Naive thymus-derived CD4-positive, alpha-beta T cell (primary cell): ENCODE data around the gene NKX2-2. TPM values are rescaled to one million over a fixed set of nuclear protein-coding genes. Genes with fewer than 3 reads are reported as not detected.

Experiments used
- ATAC-seq: fragments of 150-1000 bp; cut with Tn5 transposase; 2 replicates; pipeline ENCODE4 v1.10.0; 2021; ENCODE audit warnings: mild to moderate bottlenecking, moderate library complexity
- CTCF ChIA-PET: fragments of 350-600 bp; sonication (Branson Sonifier 250); formaldehyde crosslinking; loops from one replicate; lab custom pipeline; 2021; ENCODE audit warnings: antibody characterized with exemption; lab: Charles Lee
- POLR2A ChIA-PET: fragments of 350-600 bp; sonication (Branson Sonifier 250); formaldehyde crosslinking; loops from one replicate; lab custom pipeline; 2021; ENCODE audit warnings: antibody characterized with exemption, inconsistent platforms; lab: Charles Lee
- DNase-seq, 9 donors: peaks; one replicate each; pipeline versions ENCODE4 v3.0.0 to v3.0.0-alpha.2; 2020 to 2022; ENCODE audit warnings: mixed read lengths in 1 of 9
- H3K27ac ChIP-seq: one replicate; pipeline ENCODE4 v1.7.0; 2013; ENCODE audit warnings: mild to moderate bottlenecking, low read depth, low read length, moderate library complexity
- H3K27me3 ChIP-seq, 2 donors: one replicate each; pipeline ENCODE4 v1.7.0; 2013; ENCODE audit warnings: low read length in 2 of 2, mild to moderate bottlenecking in 2 of 2, moderate library complexity in 2 of 2; ENCODE audit not compliant: control insufficient read depth in 2 of 2, insufficient read depth in 2 of 2
- H3K36me3 ChIP-seq, 3 experiments: 1 replicate in 2 of 3; 2 replicates in 1 of 3; pipeline ENCODE4 v1.7.0; 2013; ENCODE audit warnings: low read length in 3 of 3, mild to moderate bottlenecking in 3 of 3, moderate library complexity in 1 of 3; ENCODE audit not compliant: insufficient read depth in 3 of 3, control insufficient read depth in 2 of 3
- H3K4me1 ChIP-seq, 2 donors: one replicate each; pipeline ENCODE4 v1.7.0; 2013; ENCODE audit warnings: low read length in 2 of 2, mild to moderate bottlenecking in 2 of 2, moderate library complexity in 1 of 2; ENCODE audit not compliant: control insufficient read depth in 2 of 2, insufficient read depth in 2 of 2
- H3K4me3 ChIP-seq: 2 replicates; pipeline ENCODE4 v1.7.0; 2013; ENCODE audit warnings: mild to moderate bottlenecking, low read length
- H3K9me3 ChIP-seq, 3 experiments: 1 replicate in 2 of 3; 2 replicates in 1 of 3; pipeline ENCODE4 v1.7.0; 2013; ENCODE audit warnings: low read length in 3 of 3; ENCODE audit not compliant: control insufficient read depth in 2 of 3
- H3K27ac Mint-ChIP-seq, 9 donors: one replicate each; pipeline ENCODE4 v1.8.0; 2020 to 2022; ENCODE audit warnings: mixed read lengths in 9 of 9, mild to moderate bottlenecking in 8 of 9, moderate library complexity in 5 of 9, inconsistent platforms in 2 of 9
- H3K27me3 Mint-ChIP-seq, 5 donors: one replicate each; pipeline ENCODE4 v1.8.0; 2021 to 2022; ENCODE audit warnings: mixed read lengths in 5 of 5, mild to moderate bottlenecking in 1 of 5
- H3K36me3 Mint-ChIP-seq, 5 donors: one replicate each; pipeline ENCODE4 v1.8.0; 2020 to 2022; ENCODE audit warnings: mixed read lengths in 5 of 5, mild to moderate bottlenecking in 3 of 5, inconsistent platforms in 1 of 5
- H3K4me1 Mint-ChIP-seq, 7 donors: one replicate each; pipeline ENCODE4 v1.8.0; 2020 to 2022; ENCODE audit warnings: mixed read lengths in 7 of 7, mild to moderate bottlenecking in 3 of 7, inconsistent platforms in 1 of 7
- H3K4me3 Mint-ChIP-seq, 10 donors: one replicate each; pipeline ENCODE4 v1.8.0; 2020 to 2022; ENCODE audit warnings: mild to moderate bottlenecking in 10 of 10, mixed read lengths in 10 of 10, moderate library complexity in 6 of 10, inconsistent platforms in 2 of 10
- H3K9me3 Mint-ChIP-seq, 11 donors: one replicate each; pipeline ENCODE4 v1.8.0; 2020 to 2022; ENCODE audit warnings: mixed read lengths in 11 of 11, mild to moderate bottlenecking in 4 of 11, inconsistent platforms in 1 of 11, moderate library complexity in 1 of 11
- intact Hi-C, 2 donors: fragments of 100-400 bp; cut with micrococcal nuclease; formaldehyde crosslinking; loops; one replicate each; pipeline ENCODE4 v1.15.1; 2023
- polyA plus RNA-seq, 2 donors: library from polyadenylated mRNA; unstranded; fragments of 300-500 nt; fragmentation: Illumina TruSeq; gene quantifications; one replicate each; pipeline ENCODE4 v1.2.3, GENCODE V29; 2021
- total RNA-seq, 6 experiments: library from RNA in 5 of 6; stranded (reverse) in 5 of 6; gene quantifications; 1 replicate in 5 of 6; 2 replicates in 1 of 6; pipeline ENCODE4 v1.2.3 and lab custom pipeline; 2021 to 2026

Gene NKX2-2
- total and polyA plus RNA-seq, 7 experiments from 2014 or later = not detected

DNA sequence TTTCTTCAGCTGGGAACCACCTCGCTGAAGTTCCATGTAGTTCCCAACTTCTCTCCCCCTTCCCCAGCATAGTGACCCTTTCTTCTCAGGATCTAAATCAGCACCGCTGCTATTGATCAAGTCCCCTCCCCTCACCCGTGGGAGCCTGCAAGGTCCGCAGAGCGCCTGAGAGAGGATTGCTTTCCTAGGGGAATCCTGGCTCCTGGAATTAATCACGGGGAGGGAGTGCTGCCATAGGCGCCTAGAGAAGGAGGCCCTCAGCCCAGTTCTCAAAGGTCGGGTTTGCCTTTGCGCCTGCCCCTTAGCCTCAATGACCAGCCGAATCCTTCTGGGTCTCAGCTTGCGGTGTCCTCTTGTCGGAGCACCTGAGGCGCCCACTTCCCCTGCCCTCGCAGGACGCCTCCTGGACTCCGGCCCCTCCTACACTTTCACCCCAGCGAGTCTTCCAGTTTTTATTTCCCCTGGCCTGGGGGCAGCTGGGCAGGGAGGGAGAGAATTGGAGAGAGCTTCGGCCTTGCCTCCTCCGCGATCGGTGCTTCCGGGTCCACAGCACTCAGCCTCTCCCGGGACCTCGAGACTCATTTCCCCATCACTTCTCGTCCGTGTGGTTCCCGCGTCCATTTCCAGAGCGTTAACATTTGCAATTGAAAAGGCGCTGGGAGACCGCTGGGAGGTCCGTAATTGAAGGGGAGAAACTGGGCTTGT lies 3.1 kb upstream of the NKX2-2 start:
- Histone ChIP-seq H3K36me3 (no peaks in the 10 kb centered on the region), H3K4me1 (peaks cover 0 to 31% of the 10 kb centered on the region in 2 donors), H3K27ac (no peak overlapping the region), H3K9me3 (no peaks in the 10 kb centered on the region), H3K4me3 (no peak overlapping the region), H3K27me3 (peaks cover 0 to 45% of the 10 kb centered on the region in 2 donors)
- intact Hi-C loops = no loop called here
- no peak for ATAC-seq
- peaks cover 0 to 2% (median 0%) of the 10 kb centered on the region in 11 donors for H3K9me3 Mint-ChIP-seq
- peaks cover 60 to 92% (median 75%) of the 10 kb centered on the region in 5 donors for H3K27me3 Mint-ChIP-seq
- peak overlapping the region in 7 of 10 donors; percentile 32 to 74 (median 58) for H3K4me3 Mint-ChIP-seq
- ChIA-PET POLR2A (interaction anchor here (1.2 kb wide), 1 partner anchor 39 kb away, joined by 4 read pairs; no protein-coding TSS in a partner anchor), CTCF (interaction anchor here (2.8 kb wide), 1 partner anchor 10 kb away, joined by 7 read pairs; no protein-coding TSS in a partner anchor)
- peaks cover 0 to 3% (median 0%) of the 10 kb centered on the region in 5 donors for H3K36me3 Mint-ChIP-seq
- H3K4me1 Mint-ChIP-seq = peaks cover 16 to 70% (median 56%) of the 10 kb centered on the region in 7 donors
- peak overlapping the region in 2 of 9 donors; percentile 40 to 49 for H3K27ac Mint-ChIP-seq
- DNase-seq = no peak

DNA sequence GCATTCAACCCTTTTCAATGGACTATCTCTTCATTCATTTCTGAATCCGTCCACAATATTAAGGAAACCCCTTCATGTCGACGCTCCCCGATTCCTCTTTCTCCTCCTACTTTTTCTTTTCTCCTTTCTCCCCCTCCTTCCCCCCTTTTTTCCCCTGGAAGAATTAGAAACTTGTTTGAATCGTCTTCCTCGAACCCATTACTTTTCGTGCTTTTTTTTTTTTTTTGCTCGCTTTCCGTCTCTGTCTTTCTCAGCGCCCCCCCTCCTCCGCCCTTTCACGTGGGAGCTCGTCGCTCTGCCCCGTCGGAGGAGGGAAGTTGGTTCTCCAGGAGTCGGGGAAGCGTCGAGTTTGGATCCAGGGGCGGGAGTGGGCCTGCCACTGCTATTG lies 2.3 kb upstream of the NKX2-2 start:
- peaks cover 0 to 43% of the 10 kb centered on the region in 2 donors for H3K27me3 ChIP-seq
- no peaks in the 10 kb centered on the region for H3K36me3 ChIP-seq
- peaks cover 0 to 2% (median 0%) of the 10 kb centered on the region in 11 donors for H3K9me3 Mint-ChIP-seq
- peak overlapping the region in 9 of 10 donors; percentile 1 to 74 (median 35) for H3K4me3 Mint-ChIP-seq
- ChIA-PET CTCF (interaction anchor here (2.8 kb wide), 1 partner anchor 9 kb away, joined by 7 read pairs; no protein-coding TSS in a partner anchor), POLR2A (interaction anchor here (0.7 kb wide), 1 partner anchor 8 kb away, joined by 4 read pairs; no protein-coding TSS in a partner anchor)
- no peak for DNase-seq
- peak overlapping the region in 1 of 9 donors; percentile 74 for H3K27ac Mint-ChIP-seq
- peaks cover 60 to 93% (median 76%) of the 10 kb centered on the region in 5 donors for H3K27me3 Mint-ChIP-seq
- intact Hi-C loops = no loop called here
- no peak for ATAC-seq
- H3K9me3 ChIP-seq = no peaks in the 10 kb centered on the region
- H3K27ac ChIP-seq = no peak overlapping the region
- H3K4me3 ChIP-seq = no peak overlapping the region
- H3K4me1 ChIP-seq = peaks cover 0 to 31% of the 10 kb centered on the region in 2 donors
- H3K4me1 Mint-ChIP-seq = peaks cover 17 to 74% (median 58%) of the 10 kb centered on the region in 7 donors
- peaks cover 0 to 3% (median 0%) of the 10 kb centered on the region in 5 donors for H3K36me3 Mint-ChIP-seq

DNA sequence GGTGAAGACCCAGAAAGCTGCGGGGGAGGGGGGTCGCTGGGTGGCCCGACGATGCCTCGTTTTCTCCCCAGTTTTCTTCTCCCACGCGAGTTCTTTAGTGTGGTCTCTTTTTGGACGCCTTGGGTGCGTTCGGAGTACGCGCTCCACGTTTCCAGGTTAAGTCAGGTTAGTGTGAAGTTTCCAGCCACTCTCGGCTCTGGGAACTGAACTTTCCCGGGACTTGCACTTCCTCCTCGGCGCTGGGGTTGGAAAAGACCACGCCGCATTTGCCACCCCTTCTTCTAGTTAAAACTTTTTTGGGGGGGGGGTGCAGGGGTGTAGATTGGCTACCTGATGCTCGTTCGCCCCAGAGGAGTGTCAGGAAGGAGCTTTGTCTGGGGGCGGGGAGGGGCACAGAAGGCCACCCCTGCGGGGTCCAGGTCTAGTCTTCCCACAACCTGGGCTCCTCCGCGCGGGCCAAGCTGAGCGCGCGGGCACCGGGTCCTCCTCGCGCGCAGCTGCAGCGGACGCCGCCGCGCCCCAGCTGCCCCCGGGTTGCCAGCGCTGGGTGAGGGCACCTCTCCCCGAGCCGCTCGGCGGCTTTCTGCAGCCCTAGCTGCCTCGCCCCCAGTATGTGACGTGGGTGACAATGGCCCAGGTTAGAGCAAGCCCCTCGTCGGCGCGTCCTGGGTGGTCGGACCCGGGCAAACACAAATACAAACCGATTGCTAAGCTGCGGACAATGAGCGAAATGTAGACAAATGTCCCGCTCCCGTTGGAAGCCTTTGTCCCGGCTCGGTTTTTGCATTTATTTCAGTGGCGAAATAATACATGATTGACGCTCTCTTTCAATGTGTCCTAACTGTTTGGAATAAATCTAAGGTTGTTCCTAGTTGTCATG lies 1.7 kb upstream of the NKX2-2 start:
- no peaks in the 10 kb centered on the region for H3K36me3 ChIP-seq
- Mint-ChIP-seq H3K27ac (peak overlapping the region in 1 of 9 donors; percentile 74), H3K4me3 (peak overlapping the region in 9 of 10 donors; percentile 1 to 85 (median 61)), H3K36me3 (peaks cover 0 to 3% (median 0%) of the 10 kb centered on the region in 5 donors), H3K4me1 (peaks cover 15 to 73% (median 55%) of the 10 kb centered on the region in 7 donors), H3K9me3 (peaks cover 0 to 2% (median 0%) of the 10 kb centered on the region in 11 donors), H3K27me3 (peaks cover 58 to 90% (median 73%) of the 10 kb centered on the region in 5 donors)
- ChIA-PET POLR2A (interaction anchor here (0.7 kb wide), 1 partner anchor 9 kb away, joined by 4 read pairs; no protein-coding TSS in a partner anchor), CTCF (interaction anchor here (0.6 kb wide), 1 partner anchor 16 kb away, joined by 5 read pairs; no protein-coding TSS in a partner anchor)
- DNase-seq (no peak), ATAC-seq (no peak)
- no peak overlapping the region for H3K27ac ChIP-seq
- no peaks in the 10 kb centered on the region for H3K9me3 ChIP-seq
- H3K4me1 ChIP-seq = peaks cover 0 to 28% of the 10 kb centered on the region in 2 donors
- H3K4me3 ChIP-seq = no peak overlapping the region
- H3K27me3 ChIP-seq = peaks cover 0 to 40% of the 10 kb centered on the region in 2 donors
- intact Hi-C loops = no loop called here

DNA sequence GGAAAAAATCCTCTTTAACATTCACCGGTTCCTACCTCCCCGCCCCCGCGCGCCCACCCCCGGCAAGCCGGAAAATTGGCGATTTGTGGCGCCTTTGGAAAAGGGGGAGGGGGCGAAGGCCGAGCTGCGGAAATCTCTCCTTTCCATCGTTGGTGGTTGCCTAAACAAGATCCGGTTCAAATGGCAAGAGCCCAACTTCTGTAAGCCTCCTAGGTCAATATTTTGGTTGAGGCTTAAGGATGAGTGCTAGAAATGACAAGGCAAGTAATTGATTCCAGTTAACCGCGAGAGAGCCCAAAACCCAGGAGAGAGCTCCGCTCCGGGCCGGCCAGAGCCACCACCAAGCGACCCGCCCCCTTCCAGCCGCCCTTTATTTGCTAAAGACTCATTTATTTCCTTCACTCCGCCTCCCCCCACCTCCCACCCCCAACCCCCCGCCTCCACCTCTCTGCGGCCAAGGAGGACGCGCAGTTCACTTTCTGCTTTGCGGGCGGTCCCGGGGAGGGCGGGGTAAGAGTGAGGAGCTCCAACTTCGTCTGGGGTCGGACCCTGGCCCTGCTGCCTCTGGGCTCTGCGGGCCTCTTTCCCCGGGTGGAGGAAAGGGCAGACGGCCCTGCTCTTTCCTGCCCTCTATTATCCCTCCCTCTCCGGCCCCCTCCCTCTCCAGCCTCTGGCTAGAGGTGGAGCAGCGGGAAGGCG lies 838 bp upstream of the NKX2-2 start:
- no peak overlapping the region for H3K27ac ChIP-seq
- intact Hi-C loops = no loop called here
- peaks cover 0 to 35% of the 10 kb centered on the region in 2 donors for H3K27me3 ChIP-seq
- H3K36me3 ChIP-seq = no peaks in the 10 kb centered on the region
- ATAC-seq (no peak), DNase-seq (no peak)
- H3K27ac Mint-ChIP-seq = no peak overlapping the region
- H3K4me1 ChIP-seq = peaks cover 0 to 34% of the 10 kb centered on the region in 2 donors
- peak overlapping the region in 9 of 10 donors; percentile 27 to 85 (median 74) for H3K4me3 Mint-ChIP-seq
- H3K9me3 Mint-ChIP-seq = peaks cover 0 to 2% (median 0%) of the 10 kb centered on the region in 11 donors
- peaks cover 52 to 90% (median 74%) of the 10 kb centered on the region in 5 donors for H3K27me3 Mint-ChIP-seq
- ChIA-PET POLR2A (no interaction called here), CTCF (interaction anchor here (0.6 kb wide), 2 partner anchors 17 to 18 kb away, joined by 3 to 5 read pairs; no protein-coding TSS in a partner anchor)
- H3K36me3 Mint-ChIP-seq = peaks cover 0 to 4% (median 0%) of the 10 kb centered on the region in 5 donors
- H3K4me1 Mint-ChIP-seq = peaks cover 20 to 78% (median 60%) of the 10 kb centered on the region in 7 donors
- peak overlapping the region; percentile 24 for H3K4me3 ChIP-seq
- no peaks in the 10 kb centered on the region for H3K9me3 ChIP-seq

DNA sequence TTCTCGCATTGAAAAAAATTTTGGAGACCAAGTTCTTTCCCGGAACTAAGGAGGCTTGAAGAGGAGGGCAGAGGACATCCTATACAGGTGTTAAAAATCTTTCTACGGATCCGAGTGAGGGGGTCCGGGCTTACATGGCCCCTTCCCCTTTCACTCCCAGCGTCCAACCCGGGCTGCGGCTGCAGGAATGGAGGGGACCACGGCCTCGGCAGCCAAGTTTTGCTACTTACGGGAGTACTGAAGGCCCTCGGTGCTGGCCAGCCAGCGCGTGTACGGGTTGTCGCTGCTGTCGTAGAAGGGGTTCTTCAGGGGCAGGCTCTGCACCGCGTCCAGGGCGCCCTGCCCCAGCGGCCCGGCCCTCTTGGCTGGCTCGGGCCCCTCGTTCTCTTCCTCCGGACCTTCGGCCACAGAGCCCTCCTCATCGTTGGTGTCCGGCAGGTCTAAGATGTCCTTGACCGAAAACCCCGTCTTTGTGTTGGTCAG lies 642 bp downstream of the NKX2-2 start:
- ChIA-PET POLR2A (no interaction called here), CTCF (no interaction called here)
- peaks cover 55 to 90% (median 70%) of the 10 kb centered on the region in 5 donors for H3K27me3 Mint-ChIP-seq
- Histone ChIP-seq H3K27me3 (peaks cover 0 to 35% of the 10 kb centered on the region in 2 donors), H3K9me3 (no peaks in the 10 kb centered on the region), H3K27ac (no peak overlapping the region), H3K4me3 (no peak overlapping the region), H3K4me1 (peaks cover 0 to 31% of the 10 kb centered on the region in 2 donors), H3K36me3 (no peaks in the 10 kb centered on the region)
- DNase-seq (no peak), ATAC-seq (no peak)
- peak overlapping the region; percentile 12 to 85 (median 72) for H3K4me3 Mint-ChIP-seq
- H3K27ac Mint-ChIP-seq = peak overlapping the region in 1 of 9 donors; percentile 70
- intact Hi-C loops = loop anchor here in 1 of 2 donors (2.0 kb wide), 1 partner anchor 192 kb away; the partner anchor contains the start of gene PAX1
- H3K36me3 Mint-ChIP-seq = peaks cover 0 to 4% (median 0%) of the 10 kb centered on the region in 5 donors
- H3K4me1 Mint-ChIP-seq = peaks cover 26 to 81% (median 61%) of the 10 kb centered on the region in 7 donors
- no peaks in the 10 kb centered on the region for H3K9me3 Mint-ChIP-seq
